ENCODE data around the gene TMEM236.

TMEM236 gene

DNA sequence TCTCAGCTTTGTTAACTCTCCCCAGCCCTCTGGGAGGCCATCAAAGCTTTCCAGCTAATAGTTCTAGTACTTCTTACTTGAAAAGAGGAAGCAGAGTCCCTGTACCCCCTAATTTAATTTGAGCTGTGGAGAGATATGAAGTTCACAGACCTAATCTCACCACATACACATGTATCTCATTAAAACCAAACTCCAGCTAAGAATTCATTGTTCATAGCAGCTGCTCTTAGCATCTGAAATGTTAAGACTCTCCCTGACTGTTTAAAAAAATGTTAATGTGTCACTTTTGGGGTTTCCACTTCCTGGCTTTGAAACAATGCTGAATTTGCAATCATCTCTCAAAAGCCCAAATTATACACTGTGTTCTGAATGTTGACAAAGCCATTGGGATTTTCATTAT, 41.0 kb downstream of the TMEM236 start:
- no peak for TF ChIP-seq EZH2phosphoT487 (IDR thresholded peaks at IDR 0.05; ENCODE audit: low read depth)
- TF ChIP-seq, protein P1, sequence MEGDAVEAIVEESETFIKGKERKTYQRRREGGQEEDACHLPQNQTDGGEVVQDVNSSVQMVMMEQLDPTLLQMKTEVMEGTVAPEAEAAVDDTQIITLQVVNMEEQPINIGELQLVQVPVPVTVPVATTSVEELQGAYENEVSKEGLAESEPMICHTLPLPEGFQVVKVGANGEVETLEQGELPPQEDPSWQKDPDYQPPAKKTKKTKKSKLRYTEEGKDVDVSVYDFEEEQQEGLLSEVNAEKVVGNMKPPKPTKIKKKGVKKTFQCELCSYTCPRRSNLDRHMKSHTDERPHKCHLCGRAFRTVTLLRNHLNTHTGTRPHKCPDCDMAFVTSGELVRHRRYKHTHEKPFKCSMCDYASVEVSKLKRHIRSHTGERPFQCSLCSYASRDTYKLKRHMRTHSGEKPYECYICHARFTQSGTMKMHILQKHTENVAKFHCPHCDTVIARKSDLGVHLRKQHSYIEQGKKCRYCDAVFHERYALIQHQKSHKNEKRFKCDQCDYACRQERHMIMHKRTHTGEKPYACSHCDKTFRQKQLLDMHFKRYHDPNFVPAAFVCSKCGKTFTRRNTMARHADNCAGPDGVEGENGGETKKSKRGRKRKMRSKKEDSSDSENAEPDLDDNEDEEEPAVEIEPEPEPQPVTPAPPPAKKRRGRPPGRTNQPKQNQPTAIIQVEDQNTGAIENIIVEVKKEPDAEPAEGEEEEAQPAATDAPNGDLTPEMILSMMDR (IDR thresholded peaks at IDR 0.05; ENCODE audit: low read depth, low read length) = no peak
- no peak overlapping the region for H3K9ac ChIP-seq (ENCODE audit: low read length)

GRCh38 chr10:17793823-17794644, 42.0 kb downstream of the TMEM236 start:
- H3K4me1 ChIP-seq (ENCODE audit: low read length) = peaks cover 12% of the 10 kb centered on the region
- no peaks in the 10 kb centered on the region for H3K79me2 ChIP-seq (ENCODE audit: low read length)
- no peak overlapping the region for H3K27ac ChIP-seq (ENCODE audit: low read length)
- no peak for TF ChIP-seq EZH2phosphoT487 (IDR thresholded peaks at IDR 0.05; ENCODE audit: low read depth)
- TF ChIP-seq, protein P1 (IDR thresholded peaks at IDR 0.05; ENCODE audit: low read depth, low read length) = no peak
- no peak overlapping the region for H2AFZ ChIP-seq (ENCODE audit: low read depth, low read length)
- H3K36me3 ChIP-seq (replicated peaks; ENCODE audit: low read depth, low read length) = no peaks in the 10 kb centered on the region
- H3K9ac ChIP-seq (ENCODE audit: low read length) = no peak overlapping the region
- no peaks in the 10 kb centered on the region for H3K27me3 ChIP-seq (ENCODE audit: low read depth, low read length)
- no peak overlapping the region for H3K4me3 ChIP-seq (ENCODE audit: low read length)
- H3K9me3 ChIP-seq (ENCODE audit: insufficient read depth, low read length) = no peaks in the 10 kb centered on the region
- no peak overlapping the region for H3K4me2 ChIP-seq (ENCODE audit: low read length)
- no peaks in the 10 kb centered on the region for H4K20me1 ChIP-seq (ENCODE audit: insufficient read depth, low read length)

More for the DNA sequence above, 41.0 kb downstream of the TMEM236 start:
- Histone ChIP-seq H3K9me3 (ENCODE audit: insufficient read depth, low read length) (no peaks in the 10 kb centered on the region), H3K4me2 (ENCODE audit: low read length) (no peak overlapping the region), H3K4me3 (ENCODE audit: low read length) (no peak overlapping the region), H2AFZ (ENCODE audit: low read depth, low read length) (no peak overlapping the region), H3K27me3 (ENCODE audit: low read depth, low read length) (no peaks in the 10 kb centered on the region), H3K4me1 (ENCODE audit: low read length) (peaks cover 12% of the 10 kb centered on the region), H3K27ac (ENCODE audit: low read length) (no peak overlapping the region), H3K36me3 (replicated peaks; ENCODE audit: low read depth, low read length) (no peaks in the 10 kb centered on the region), H3K79me2 (ENCODE audit: low read length) (no peaks in the 10 kb centered on the region), H4K20me1 (ENCODE audit: insufficient read depth, low read length) (no peaks in the 10 kb centered on the region)

DNA sequence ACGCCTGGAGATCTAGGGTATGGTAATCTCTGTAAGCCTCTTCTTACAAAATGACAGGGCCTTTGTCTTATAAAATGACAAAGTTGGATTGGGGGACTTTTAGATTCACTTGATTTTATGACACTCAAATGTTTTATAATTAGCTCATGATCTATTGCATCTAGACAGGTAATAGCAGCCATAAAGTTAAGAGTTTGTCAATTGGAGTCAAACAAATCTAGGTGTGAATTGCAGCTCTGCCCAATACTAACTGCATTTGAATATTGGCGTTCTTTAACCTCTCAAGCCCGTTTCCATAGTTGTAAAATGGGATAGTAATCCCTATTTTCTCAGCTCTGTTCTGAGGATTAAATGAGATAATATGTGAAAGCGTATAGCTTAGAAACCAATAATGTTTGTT, 43.1 kb downstream of the TMEM236 start:
- no peak overlapping the region for H3K9ac ChIP-seq (ENCODE audit: low read length)
- H2AFZ ChIP-seq (ENCODE audit: low read depth, low read length) = no peak overlapping the region
- TF ChIP-seq, protein P1 (IDR thresholded peaks at IDR 0.05; ENCODE audit: low read depth, low read length) = no peak
- TF ChIP-seq EZH2phosphoT487 (IDR thresholded peaks at IDR 0.05; ENCODE audit: low read depth) = no peak
- no peaks in the 10 kb centered on the region for H3K36me3 ChIP-seq (replicated peaks; ENCODE audit: low read depth, low read length)
- H3K4me3 ChIP-seq (ENCODE audit: low read length) = no peak overlapping the region
- H4K20me1 ChIP-seq (ENCODE audit: insufficient read depth, low read length) = no peaks in the 10 kb centered on the region
- peaks cover 12% of the 10 kb centered on the region for H3K4me1 ChIP-seq (ENCODE audit: low read length)
- no peak overlapping the region for H3K27ac ChIP-seq (ENCODE audit: low read length)
- H3K4me2 ChIP-seq (ENCODE audit: low read length) = no peak overlapping the region
- no peaks in the 10 kb centered on the region for H3K9me3 ChIP-seq (ENCODE audit: insufficient read depth, low read length)
- H3K27me3 ChIP-seq (ENCODE audit: low read depth, low read length) = no peaks in the 10 kb centered on the region
- H3K79me2 ChIP-seq (ENCODE audit: low read length) = no peaks in the 10 kb centered on the region

GRCh38 chr10:17795813-17796594, 44.0 kb downstream of the TMEM236 start:
- H3K36me3 ChIP-seq (replicated peaks; ENCODE audit: low read depth, low read length) = no peaks in the 10 kb centered on the region
- H3K4me3 ChIP-seq (ENCODE audit: low read length) = no peak overlapping the region
- H4K20me1 ChIP-seq (ENCODE audit: insufficient read depth, low read length) = no peaks in the 10 kb centered on the region
- peaks cover 12% of the 10 kb centered on the region for H3K4me1 ChIP-seq (ENCODE audit: low read length)
- no peak overlapping the region for H3K27ac ChIP-seq (ENCODE audit: low read length)
- H3K9me3 ChIP-seq (ENCODE audit: insufficient read depth, low read length) = no peaks in the 10 kb centered on the region
- H2AFZ ChIP-seq (ENCODE audit: low read depth, low read length) = no peak overlapping the region
- no peak overlapping the region for H3K9ac ChIP-seq (ENCODE audit: low read length)
- no peaks in the 10 kb centered on the region for H3K79me2 ChIP-seq (ENCODE audit: low read length)
- no peaks in the 10 kb centered on the region for H3K27me3 ChIP-seq (ENCODE audit: low read depth, low read length)
- no peak overlapping the region for H3K4me2 ChIP-seq (ENCODE audit: low read length)
- TF ChIP-seq EZH2phosphoT487 (IDR thresholded peaks at IDR 0.05; ENCODE audit: low read depth) = no peak
